RKO (cell line): Measurements from ENCODE around the gene DEDD.

Experiments
- DNase-seq: peaks from one replicate; pipeline ENCODE4 v3.0.0-alpha.2; 2016; ENCODE audit warnings: low spot score

The DEDD gene

GRCh38 chr1:161163793-161164192, 31.3 kb upstream of the DEDD start:
- DNase-seq, result no peak

- DNase-seq, result no peak
These were observed 30.3 kb upstream of the DEDD start for GRCh38 chr1:161162806-161163205.

GRCh38 chr1:161162052-161162451, 29.6 kb upstream of the DEDD start:
- no peak for DNase-seq

- no peak for DNase-seq
These were observed 29.2 kb upstream of the DEDD start for GRCh38 chr1:161161652-161162051.

DNA sequence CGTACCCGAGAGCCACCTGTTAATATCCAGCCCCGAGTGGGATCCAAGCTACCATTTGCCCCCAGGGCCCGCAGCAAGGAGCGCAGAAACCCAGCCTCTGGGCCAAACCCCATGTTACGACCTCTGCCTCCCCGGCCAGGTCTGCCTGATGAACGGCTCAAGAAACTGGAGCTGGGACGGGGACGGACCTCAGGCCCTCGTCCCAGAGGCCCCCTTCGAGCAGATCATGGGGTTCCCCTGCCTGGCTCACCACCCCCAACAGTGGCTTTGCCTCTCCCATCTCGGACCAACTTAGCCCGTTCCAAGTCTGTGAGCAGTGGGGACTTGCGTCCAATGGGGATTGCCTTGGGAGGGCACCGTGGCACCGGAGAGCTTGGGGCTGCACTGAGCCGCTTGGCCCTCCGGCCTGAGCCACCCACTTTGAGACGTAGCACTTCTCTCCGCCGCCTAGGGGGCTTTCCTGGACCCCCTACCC, 28.2 kb upstream of the DEDD start:
- DNase-seq, result no peak

GRCh38 chr1:161159913-161160243, 27.4 kb upstream of the DEDD start:
- DNase-seq, result no peak

DNA sequence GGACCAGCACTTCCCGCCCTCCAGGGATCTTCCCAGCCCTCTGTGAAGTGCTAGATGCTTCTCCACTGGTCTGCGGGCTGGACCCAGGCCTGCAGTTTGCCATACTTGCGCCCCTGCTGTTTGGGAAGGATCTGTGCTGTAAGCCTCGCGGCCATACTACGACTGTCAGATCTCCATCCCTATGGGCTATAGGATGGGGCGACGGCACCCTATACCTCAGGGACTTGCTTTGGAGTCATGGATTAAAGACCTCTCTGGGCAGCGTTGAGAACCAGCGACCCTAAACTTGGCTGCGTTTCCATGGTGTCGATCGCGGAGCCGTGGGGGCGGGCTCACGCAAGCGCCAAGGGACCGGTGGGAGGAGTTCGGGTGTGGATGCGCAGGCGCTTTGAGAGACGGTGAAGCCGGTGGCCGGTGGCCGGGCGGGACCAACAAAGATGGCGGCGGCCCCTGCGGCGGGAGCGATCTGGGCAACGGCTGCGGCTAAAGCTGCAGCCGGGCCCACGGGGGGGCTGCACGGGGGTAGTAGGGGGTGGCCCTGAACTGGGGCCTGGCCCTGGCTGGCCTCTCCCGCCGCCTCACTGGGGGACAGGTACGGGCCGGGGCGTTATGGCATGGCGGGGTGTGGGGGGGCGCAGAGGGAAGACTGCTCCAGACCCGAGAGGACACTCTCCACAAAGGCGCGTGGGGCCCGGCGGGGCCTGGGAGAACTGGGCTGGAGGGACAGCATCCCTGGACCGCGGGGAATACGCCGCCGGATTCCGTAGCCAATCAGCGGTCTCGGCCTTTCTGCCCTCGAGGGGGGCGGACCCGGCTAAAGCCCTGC, 26.8 kb upstream of the DEDD start, which contains the start of gene USP21:
USP21 (plus strand) TSS at position 414 of the 826 bp plus-strand sequence. CDS start 1,141 bp downstream, outside the sequence.
- DNase-seq, result peak; percentile 90

- DNase-seq, result peak; percentile 98
These were observed 26.0 kb upstream of the DEDD start for GRCh38 chr1:161158316-161159010.

DNA sequence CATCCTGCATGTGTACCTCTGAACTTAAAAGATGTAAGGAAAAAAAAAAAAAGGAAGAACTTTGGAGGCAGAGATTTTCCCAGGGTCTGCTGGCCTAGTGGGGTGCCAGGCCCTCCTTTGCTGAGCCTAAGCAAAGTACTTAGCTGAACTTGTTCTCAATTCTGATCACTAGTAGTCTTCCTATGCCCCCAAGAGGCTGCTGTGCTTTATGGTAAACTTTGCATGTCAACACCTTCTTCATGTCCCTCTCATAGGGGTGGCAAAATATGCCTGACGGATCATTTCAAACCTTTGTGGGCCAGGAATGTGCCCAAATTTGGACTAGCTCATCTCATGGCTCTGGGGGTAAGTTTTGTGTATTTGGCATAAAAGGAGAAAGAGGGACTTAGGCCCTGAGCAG, 25.4 kb upstream of the DEDD start:
- DNase-seq, result no peak

- peak; percentile 95 for DNase-seq
These were observed 21.3 kb upstream of the DEDD start, which contains the start of gene UFC1 for GRCh38 chr1:161153682-161154337. UFC1 (plus strand) TSS chr1:161153978; CDS start chr1:161153998, 20 bp downstream.

DNA sequence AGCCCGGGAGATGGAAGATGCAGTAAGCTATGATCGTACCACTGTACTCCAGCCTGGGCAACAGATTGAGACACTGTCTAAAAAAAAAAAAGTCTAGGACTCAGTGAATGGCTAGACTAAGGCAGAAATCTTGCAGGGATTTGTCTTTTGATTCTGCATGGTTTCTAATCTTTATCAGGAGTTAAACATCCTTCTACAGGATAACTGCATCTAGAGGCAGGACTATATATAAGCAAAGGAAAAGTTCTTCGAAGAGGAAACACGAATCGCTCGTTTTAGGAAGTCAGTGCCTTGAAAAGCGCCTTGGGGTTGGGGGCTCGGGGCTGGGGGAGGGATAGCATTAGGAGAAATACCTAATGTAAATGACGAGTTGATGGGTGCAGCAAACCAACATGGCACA, 20.7 kb upstream of the DEDD start:
- no peak for DNase-seq

GRCh38 chr1:161145832-161146231, 13.4 kb upstream of the DEDD start:
- no peak for DNase-seq

DNA sequence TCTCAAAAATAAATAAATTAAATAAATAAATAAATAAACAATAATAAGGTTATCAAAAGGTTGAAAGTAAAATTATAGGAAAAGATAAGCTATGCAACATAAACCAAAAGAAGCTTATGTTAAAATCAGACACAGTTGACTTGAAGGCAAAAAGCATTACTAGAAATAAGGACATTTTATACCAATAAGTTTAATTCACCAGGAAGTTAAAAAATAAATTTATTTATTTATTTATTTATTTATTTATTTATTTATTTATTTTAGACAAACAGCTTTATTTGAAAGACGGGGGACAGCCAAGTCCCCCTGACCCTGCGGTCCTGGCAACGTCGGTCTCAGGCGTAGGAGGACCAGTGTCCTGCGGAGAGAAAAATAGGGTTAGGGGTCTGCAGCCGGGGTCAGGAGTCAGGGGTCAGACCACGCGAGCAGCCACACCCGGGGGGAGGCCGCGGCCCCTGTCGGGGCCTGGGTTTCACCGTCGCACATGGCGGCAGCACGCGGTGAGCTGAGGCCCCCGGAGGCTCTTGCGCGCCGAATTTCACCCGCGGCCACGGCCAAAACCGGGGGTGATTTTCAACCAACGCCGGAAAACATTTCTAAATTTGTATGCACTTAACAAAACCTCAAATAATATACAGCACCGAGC, 8.4 kb upstream of the DEDD start:
- no peak for DNase-seq

DNA sequence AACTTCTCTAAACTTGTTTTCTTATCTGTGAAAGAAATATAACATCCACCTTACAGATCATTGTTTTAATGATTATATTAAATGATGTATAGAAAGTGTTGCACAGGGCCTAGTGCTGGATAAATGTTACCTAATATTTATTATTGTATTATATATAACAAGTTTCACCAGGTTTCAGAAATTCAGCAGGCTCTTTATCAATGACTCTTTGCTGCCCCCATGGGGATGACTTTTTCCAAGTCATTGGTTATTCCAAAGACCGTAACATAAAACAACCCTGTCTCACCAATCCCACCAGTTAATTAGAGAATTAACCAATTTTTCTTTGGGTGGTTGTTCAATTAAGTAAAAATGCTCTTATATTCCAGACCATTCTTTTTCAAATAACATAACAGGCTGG, 7.3 kb upstream of the DEDD start:
- DNase-seq, result peak; percentile 57

DNA sequence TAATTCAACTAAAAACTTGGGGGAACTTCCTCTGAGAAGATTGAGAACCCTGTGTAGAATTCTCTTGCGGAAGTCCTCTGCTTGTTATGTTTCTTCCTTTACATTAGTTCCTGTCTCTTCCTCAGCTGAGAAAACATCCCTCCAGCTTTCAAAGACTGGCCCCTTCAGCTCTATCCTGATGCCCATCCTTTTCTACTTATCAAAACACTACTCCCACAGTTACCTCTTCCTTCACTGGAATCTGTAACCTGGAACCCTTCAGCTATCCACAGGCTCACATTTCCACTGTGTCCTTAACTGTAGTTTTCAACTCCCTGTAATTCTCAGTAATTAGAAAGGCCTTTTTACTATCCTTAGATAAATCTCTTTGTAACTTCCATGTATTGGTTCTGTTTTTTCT, 6.0 kb upstream of the DEDD start:
- DNase-seq, result no peak

DNA sequence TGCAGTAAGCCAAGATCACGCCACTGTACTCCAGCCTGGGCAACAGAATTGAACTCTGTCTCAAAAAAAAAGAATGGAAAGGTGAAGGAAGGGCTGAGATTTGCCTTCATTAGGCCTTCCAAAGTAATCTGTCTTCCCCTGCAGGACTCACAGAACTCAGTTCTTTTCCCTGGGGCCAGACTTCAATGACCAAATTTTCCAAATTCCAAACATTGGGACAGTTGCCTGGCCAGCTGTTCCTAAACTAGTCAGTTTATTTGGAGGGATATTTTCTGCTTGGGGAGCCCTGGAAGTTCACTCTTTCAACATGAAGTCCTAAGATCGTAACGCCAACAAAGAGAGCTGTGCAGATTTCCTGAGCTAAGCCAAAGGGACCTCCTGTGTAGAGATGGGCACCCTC, 5.4 kb upstream of the DEDD start:
- no peak for DNase-seq

- peak; percentile 57 for DNase-seq
These were observed 813 bp upstream of the DEDD start for GRCh38 chr1:161133220-161133740.

- DNase-seq, result peak; percentile 38
These were observed 701 bp downstream of the DEDD start for GRCh38 chr1:161131523-161132409.

GRCh38 chr1:161130266-161130665, 2.2 kb downstream of the DEDD start:
- no peak for DNase-seq

DNA sequence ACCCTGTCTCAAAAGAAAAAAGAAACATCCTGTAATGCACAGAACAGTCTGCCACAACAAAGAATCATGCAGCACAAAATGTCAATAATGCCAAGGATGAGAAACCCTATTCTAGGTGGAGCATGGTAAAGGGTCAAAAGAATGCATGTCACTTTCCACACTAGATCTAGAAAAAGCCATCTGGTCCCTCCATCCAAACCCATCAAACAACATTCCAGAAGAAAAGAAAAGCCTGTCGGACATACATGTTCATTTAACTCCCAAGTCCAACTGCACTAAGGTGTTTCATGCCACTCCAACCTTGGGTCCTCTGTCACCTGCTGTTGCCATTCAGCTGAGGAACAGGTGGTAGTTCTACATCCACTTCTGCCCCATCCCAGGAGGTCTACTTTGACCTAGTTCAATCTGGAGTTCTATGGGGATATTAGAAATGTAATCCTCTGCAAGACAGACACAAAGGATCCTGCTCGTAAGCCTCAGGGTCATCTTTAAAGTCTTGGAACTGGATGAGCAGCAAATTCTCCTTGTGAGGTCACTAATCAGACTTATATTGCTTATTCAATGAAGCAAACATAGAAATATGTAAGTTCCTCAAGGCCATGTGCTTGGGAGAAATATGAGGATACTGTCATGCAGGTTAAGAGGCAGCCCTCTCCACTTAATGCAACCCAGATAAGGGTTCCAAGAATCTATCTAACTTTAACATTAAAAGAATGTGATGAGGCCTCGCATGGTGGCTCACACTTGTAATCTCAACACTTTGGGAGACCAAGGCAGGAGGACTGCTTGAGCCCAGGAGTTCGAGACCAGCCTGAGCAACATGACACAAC, 3.7 kb downstream of the DEDD start:
- DNase-seq, result no peak
